Spinal cord (tissue), 10 donors: ENCODE results near the gene TFAP2B. TPM values are rescaled to one million over a fixed set of nuclear protein-coding genes. Genes with fewer than 3 reads are reported as not detected.

Experiments used
- DNase-seq, 6 donors: peaks; one replicate each; pipeline versions ENCODE4 v3.0.0 to v3.0.0-alpha.2; 2013 to 2015; ENCODE audit warnings: low spot score in 6 of 6, low read depth in 4 of 6
- H3K27ac ChIP-seq: one replicate; pipeline ENCODE4 v1.5.1; 2013; ENCODE audit warnings: low read depth, low read length, control low read depth
- H3K27me3 ChIP-seq: one replicate; pipeline ENCODE4 v1.6.1; 2013; ENCODE audit warnings: low read length; ENCODE audit not compliant: control insufficient read depth, insufficient read depth
- H3K36me3 ChIP-seq: one replicate; pipeline ENCODE4 v1.6.1; 2013; ENCODE audit warnings: low read length; ENCODE audit not compliant: control insufficient read depth, insufficient read depth
- H3K4me1 ChIP-seq: one replicate; pipeline ENCODE4 v1.6.1; 2013; ENCODE audit warnings: low read length; ENCODE audit not compliant: control insufficient read depth, insufficient read depth
- H3K4me3 ChIP-seq: one replicate; pipeline ENCODE4 v1.5.1; 2013; ENCODE audit warnings: low read depth, low read length, control low read depth
- H3K9me3 ChIP-seq: one replicate; pipeline ENCODE4 v1.6.1; 2013; ENCODE audit warnings: low read length; ENCODE audit not compliant: control insufficient read depth, insufficient read depth
- WGBS: methylation state at CpG from one replicate; pipeline ENCODE4 v1.1.5; 2013; ENCODE audit warnings: missing lambda C conversion rate; ENCODE audit not compliant: insufficient coverage; 5-methylcytosine and 5-hydroxymethylcytosine counted together
- polyA plus RNA-seq, 2 donors: library from polyadenylated mRNA; unstranded; fragments of 120-200 nt; gene quantifications; one replicate each; pipeline ENCODE4 v1.2.1, GENCODE V29; 2013; ENCODE audit not compliant: insufficient read length in 2 of 2
- total RNA-seq, 2 donors: library from RNA; depleted of rRNA in 1 of 2; stranded (reverse); fragments of 120-200 nt in 1 of 2; fragments of >200 nt in 1 of 2; gene quantifications; one replicate each; pipeline versions ENCODE4 v1.2.3 to v1.2.4, GENCODE V29; 2013 to 2014
- donor health status: healthy.

Gene TFAP2B
- total and polyA plus RNA-seq, 4 donors: 0.99 to 11.3 (median 6.3) TPM

DNA sequence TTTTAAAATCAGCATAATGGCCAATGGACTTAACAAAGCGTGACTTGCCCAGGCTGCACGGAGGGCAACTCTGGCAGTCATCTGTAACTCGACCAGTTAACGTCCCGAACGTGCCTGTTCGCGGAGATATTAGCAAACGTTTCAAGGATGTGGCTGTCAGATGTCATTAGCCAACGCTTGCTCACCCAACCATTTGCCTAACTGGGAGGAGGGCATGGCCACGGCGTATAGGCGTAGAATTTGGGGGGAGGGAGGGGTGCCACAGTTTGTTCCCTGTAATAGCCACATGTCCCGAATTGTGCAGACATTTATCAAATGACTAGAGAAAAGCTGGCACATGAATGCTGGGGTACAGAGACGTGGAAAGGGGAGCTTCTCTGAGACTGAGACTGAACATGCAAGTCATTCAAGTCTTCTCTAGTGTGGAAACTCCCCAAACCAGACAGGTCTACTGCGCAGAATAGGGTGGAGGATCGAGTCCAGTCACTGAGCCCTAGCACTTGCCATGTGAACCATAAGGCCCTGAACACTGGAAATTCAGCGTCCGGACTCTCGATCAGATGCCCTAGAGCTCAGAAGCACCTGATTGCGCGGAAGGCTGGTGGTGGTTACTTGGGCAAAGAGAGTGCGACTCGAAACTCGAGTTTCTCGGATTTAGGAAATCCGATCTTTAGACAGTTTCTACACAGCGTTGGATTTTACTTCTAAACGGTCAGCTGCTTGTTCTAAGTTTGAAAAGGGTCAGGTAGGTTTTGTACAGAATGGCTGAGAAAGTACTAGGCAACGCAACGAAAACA is 32.6 kb downstream of the TFAP2B start:
- Histone ChIP-seq H3K27me3 (peaks cover 66% of the 10 kb centered on the region), H3K9me3 (no peaks in the 10 kb centered on the region), H3K4me1 (peaks cover 23% of the 10 kb centered on the region), H3K36me3 (no peaks in the 10 kb centered on the region), H3K4me3 (peak overlapping the region; percentile 24), H3K27ac (no peak overlapping the region)
- WGBS: 28% methylated on average over 28 of the region's 31 CpGs
- DNase-seq: no peak

DNA sequence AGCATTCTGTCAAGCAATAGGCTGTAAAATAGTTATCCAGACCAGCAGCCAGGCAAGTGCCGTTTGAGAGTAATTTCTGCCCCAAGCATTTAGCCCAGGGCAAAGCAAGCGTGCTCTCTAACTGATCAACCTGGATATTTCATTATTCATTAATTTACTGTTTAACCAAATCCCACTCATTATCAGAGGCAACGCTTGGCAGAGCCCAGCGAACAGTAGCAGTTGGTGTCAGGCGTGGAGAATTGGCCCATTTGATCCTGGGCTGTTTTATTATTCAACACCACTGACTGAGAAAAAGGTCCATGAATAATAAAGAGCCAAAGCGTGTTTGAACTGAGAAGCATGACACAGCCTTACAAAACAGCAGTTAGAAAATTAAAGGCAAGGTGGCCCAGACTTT is 35.3 kb downstream of the TFAP2B start:
- Histone ChIP-seq H3K4me3 (no peak overlapping the region), H3K4me1 (peaks cover 23% of the 10 kb centered on the region), H3K27ac (no peak overlapping the region), H3K36me3 (no peaks in the 10 kb centered on the region), H3K27me3 (peaks cover 42% of the 10 kb centered on the region), H3K9me3 (peaks cover 1% of the 10 kb centered on the region)
- WGBS: 26% methylated on average over 5 of the region's 6 CpGs
- peak in 2 of 6 donors; percentile 68 to 79 for DNase-seq

DNA sequence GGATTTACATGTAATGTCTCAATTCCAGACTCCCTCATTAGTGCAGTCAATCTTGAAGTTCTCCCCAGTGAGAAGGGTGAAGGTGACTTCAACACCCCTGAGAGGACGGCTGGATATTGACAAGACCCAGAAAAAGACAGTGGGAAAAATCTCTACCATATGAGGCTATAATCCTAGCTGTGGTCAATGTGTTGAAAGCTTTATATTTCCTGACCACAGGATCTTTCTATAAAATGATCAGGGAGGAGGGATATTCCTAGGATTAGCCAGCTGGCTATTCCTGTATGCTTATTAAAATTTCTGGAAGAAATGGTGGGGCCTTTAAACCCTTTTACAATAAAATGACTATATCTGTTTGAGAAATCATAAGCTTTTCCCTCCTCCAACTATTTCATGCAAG is 43.0 kb downstream of the TFAP2B start:
- H3K4me3 ChIP-seq: no peak overlapping the region
- peaks cover 1% of the 10 kb centered on the region for H3K9me3 ChIP-seq
- no peaks in the 10 kb centered on the region for H3K36me3 ChIP-seq
- H3K27ac ChIP-seq: no peak overlapping the region
- WGBS: no CpG with 5 or more reads among the region's 1 CpG
- no peaks in the 10 kb centered on the region for H3K4me1 ChIP-seq
- no peak for DNase-seq
- H3K27me3 ChIP-seq: no peaks in the 10 kb centered on the region

DNA sequence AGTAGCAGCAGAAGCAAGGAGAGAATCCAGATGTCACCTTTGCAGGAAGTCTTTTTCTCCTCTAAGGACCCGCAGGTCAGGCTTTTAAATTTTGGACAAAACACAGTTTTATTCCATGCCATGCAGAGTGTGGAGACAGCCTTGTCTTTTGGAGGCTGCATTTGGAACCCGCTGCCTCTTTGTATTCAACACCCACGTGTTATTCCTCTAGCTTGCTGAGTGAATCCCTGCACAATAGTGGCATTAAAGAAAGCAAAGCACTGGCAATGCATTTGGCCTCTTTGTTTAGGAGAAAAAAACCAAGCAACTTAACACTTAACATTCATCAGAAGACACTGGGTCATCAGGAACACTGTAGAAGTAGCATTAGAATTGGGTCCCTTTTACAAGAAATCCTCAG is 43.5 kb downstream of the TFAP2B start:
- WGBS: 45% methylated on average over 2 of the region's 3 CpGs
- H3K36me3 ChIP-seq: no peaks in the 10 kb centered on the region
- DNase-seq: peak in 1 of 6 donors; percentile 18
- no peak overlapping the region for H3K4me3 ChIP-seq
- peaks cover 1% of the 10 kb centered on the region for H3K9me3 ChIP-seq
- H3K27me3 ChIP-seq: no peaks in the 10 kb centered on the region
- H3K27ac ChIP-seq: no peak overlapping the region
- H3K4me1 ChIP-seq: no peaks in the 10 kb centered on the region

DNA sequence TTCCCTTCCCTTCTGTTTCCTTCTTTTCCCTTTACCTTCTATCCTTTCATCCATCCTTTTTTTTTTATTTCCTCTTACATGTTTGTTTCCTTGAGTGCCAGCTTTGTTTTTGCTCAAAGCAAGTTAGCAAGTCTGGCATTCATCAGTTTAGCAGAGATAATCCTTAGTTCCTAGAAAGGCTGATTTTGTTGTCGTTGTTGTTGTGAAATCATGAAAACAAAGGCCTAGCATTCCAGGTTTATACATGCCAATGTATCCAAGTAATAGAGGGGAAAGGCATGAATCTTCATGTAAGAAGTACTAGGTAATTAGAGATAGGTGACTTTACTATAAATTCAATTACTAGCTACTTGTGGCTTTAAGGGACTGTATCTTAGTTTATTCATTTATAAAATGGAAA is 45.9 kb downstream of the TFAP2B start:
- no CpG with 5 or more reads among the region's 1 CpG for WGBS

DNA sequence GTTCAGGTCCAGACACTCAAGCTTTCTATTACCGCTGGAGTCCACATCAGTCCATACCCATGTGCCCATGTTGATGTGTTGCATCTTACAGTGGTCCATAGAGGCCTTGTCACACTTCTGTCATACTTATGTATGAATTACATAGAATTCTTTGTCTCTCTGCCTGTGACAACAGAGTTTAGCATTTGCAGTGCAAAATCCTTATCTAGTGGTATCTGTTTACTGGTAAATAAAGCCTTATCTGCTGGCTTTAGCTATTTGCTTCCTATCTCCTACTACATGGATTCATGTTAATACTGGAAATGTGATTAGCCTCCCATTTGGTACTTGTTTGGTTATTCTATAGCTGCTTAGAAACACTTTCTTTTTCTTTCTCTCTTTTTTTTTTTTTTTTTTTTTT is 49.8 kb downstream of the TFAP2B start:
- no peaks in the 10 kb centered on the region for H3K9me3 ChIP-seq
- WGBS: no CpG with 5 or more reads among the region's 1 CpG
- no peaks in the 10 kb centered on the region for H3K27me3 ChIP-seq
- no peaks in the 10 kb centered on the region for H3K36me3 ChIP-seq
- H3K27ac ChIP-seq: no peak overlapping the region
- no peaks in the 10 kb centered on the region for H3K4me1 ChIP-seq
- no peak for DNase-seq
- H3K4me3 ChIP-seq: no peak overlapping the region

More for the DNA sequence above, 45.9 kb downstream of the TFAP2B start:
- H3K27ac ChIP-seq: no peak overlapping the region
- no peaks in the 10 kb centered on the region for H3K4me1 ChIP-seq
- H3K4me3 ChIP-seq: no peak overlapping the region
- no peaks in the 10 kb centered on the region for H3K36me3 ChIP-seq
- DNase-seq: no peak
- H3K27me3 ChIP-seq: no peaks in the 10 kb centered on the region
- H3K9me3 ChIP-seq: no peaks in the 10 kb centered on the region

DNA sequence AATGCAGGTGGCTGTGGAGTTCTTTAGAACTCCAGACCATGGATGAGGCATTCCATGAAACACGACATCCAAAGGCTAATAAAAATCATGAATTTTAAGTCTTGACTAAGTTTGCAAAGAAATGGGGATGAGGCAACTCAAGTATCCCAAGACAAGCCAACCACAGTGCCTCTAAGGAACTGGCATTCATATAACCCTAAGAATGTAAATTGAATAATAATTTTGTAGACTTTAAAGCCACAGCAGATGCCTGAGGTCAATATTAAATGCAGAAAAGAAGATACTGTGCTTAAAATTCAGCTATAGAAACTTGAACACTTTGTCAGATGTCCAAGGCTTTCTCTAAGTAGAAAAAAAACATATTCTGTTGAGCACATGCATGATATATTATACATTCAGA is 54.5 kb downstream of the TFAP2B start:
- no peaks in the 10 kb centered on the region for H3K36me3 ChIP-seq
- H3K27me3 ChIP-seq: no peaks in the 10 kb centered on the region
- no CpG with 5 or more reads among the region's 1 CpG for WGBS
- H3K4me3 ChIP-seq: no peak overlapping the region
- H3K4me1 ChIP-seq: no peaks in the 10 kb centered on the region
- H3K9me3 ChIP-seq: no peaks in the 10 kb centered on the region
- H3K27ac ChIP-seq: no peak overlapping the region
- no peak for DNase-seq

DNA sequence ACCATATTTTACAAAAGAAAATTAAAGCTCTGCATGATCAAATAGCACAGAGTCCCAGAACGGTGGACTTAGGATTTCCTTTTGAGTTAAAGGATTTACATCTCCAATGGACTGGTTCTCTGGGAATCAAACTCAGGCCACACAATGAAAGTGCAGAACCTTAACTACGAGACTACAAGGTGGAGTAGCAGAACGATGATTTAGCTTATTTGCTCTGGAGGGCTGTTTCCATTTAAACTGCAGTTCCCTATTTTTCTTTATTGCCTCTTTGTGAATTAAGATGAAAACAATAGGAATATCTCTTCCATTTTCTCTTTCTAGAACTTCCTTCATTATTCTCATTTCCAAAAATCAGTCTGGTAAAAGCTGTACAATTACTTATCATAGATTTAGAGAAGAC is 65.7 kb downstream of the TFAP2B start:
- 83% methylated on average over 1 of the region's 3 CpGs for WGBS

DNA sequence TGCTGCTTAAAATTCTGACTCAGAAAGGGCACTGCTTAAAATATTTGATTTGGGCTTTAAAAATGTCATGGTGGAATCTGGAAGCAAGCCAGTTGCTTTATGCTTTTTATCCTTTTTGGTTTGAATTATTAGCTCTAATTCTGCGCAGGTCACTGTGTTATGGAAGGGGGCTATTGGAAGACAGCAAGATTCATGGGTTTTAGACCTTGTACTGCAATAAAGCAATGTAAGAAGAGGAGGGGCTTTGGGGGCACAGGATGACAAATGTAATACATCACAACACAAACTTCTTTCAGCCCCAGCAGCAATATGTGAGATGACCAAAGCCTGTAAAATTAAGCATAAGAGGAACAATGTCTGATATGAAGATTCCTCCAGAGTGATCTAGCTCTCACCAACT is 68.4 kb downstream of the TFAP2B start:
- H3K4me1 ChIP-seq: no peaks in the 10 kb centered on the region
- WGBS: 83% methylated on average over 1 of the region's 1 CpG
- DNase-seq: no peak

More for the DNA sequence above, 65.7 kb downstream of the TFAP2B start:
- Histone ChIP-seq H3K27me3 (no peaks in the 10 kb centered on the region), H3K36me3 (no peaks in the 10 kb centered on the region), H3K9me3 (no peaks in the 10 kb centered on the region), H3K27ac (no peak overlapping the region), H3K4me3 (no peak overlapping the region), H3K4me1 (no peaks in the 10 kb centered on the region)
- no peak for DNase-seq

DNA sequence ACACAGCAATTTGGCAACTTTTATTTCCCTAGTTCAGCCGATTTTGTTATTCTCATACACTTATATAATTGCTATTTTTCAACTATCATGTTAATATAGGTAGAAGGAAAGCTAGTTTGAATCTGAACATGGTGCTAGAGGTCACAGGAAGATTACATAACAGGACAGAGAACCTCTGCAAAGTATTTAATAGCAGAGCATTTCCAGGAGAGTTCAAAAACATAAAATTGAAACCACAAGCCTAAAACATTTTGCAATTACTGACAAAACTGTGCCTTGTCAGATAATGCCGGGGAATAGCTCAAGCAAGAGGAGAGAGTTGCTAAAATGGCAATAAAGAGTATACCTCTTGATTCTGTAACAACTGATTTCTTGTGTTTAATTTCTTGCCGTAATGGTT is 70.8 kb downstream of the TFAP2B start:
- WGBS: 83% methylated on average over 1 of the region's 3 CpGs
- peak in 1 of 6 donors; percentile 9 for DNase-seq
- Histone ChIP-seq H3K4me3 (no peak overlapping the region), H3K27ac (no peak overlapping the region), H3K4me1 (no peaks in the 10 kb centered on the region), H3K27me3 (no peaks in the 10 kb centered on the region), H3K36me3 (no peaks in the 10 kb centered on the region), H3K9me3 (no peaks in the 10 kb centered on the region)

More for the DNA sequence above, 68.4 kb downstream of the TFAP2B start:
- H3K9me3 ChIP-seq: no peaks in the 10 kb centered on the region
- H3K27me3 ChIP-seq: no peaks in the 10 kb centered on the region
- no peaks in the 10 kb centered on the region for H3K36me3 ChIP-seq
- H3K27ac ChIP-seq: no peak overlapping the region
- no peak overlapping the region for H3K4me3 ChIP-seq
